ENCODE measurements around the gene ZNF362.
"Not testable (repeated sequence)": the region's sequence is repeated elsewhere in the genome, so short reads cannot be mapped to it uniquely, and the experiment has no call there.

The ZNF362 gene

DNA sequence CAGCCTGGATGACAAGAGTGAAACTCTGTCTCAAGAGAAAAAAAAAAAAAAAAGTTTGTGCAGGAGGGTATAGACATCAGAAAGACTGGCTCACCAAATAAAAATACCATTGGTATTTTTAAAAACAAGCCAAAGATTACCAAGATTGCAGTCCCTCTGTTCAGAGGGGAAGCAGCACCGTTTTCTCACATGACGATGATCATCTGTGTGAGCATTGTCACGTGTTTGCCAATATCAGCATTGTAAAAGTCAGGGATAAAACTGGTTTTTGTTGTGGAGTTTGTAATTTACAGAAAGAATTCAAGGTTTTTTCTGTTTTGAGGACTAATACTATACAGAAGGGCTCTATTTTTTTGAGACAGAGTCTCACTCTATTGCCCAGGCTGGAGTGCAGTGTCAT, 26.5 kb downstream of the ZNF362 start:
- DNase-seq (ENCODE audit: extremely low read depth in 1 of 2, low read depth in 1 of 2): no peak

DNA sequence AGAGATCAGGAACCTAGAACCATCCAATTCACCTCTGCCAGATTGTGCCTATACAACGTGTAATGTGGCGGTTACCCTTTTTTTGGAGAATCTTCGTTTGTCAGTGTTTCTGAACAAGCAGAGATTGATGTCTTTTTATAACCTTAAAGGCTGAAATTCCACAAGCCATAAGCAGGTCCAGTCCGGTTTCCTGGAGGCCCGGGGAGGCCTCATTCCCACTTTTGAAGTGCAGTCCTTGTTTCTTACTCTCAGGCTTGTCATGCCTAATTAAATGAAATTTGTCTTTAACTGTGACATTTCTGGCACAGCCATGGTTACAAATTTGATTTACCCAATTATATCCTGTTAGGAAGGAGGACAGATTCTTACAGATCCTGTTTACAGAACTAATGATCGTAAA, 27.8 kb downstream of the ZNF362 start:
- no peak for DNase-seq (ENCODE audit: extremely low read depth in 1 of 2, low read depth in 1 of 2)

DNA sequence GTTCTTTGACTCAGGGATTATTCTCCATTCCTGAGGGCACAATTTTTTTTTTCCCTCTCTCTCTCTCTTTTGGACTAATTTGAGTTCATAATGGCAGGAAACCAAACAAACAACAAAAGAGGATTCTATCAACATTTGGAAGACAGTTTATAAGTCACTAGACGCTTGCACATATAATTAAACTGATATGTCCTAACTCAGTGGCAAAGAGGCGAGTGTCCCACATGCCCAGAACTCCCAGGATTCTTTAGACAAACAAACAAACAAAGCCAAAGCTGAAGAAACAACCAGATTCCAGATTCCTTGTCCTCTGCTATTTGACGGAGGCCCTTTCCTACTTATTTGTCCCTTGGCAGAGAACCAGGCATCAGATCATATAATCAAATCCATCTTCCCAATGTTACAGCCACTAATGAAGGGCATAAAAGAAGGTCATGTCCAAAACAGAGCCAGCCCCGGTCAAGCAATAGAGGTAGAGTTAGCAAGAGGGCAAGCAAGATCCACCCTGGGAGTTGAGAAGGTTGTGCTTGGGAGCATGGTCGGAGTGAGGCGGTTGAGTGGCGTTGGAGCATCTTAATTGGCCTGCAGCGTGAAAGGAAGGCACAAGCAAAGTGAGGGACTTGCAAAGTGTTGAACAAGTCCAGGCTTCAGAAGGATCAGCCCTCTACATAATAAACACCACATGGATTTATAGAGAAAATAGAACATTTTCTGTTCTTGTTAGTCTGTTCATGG, 30.3 kb downstream of the ZNF362 start:
- no peak for DNase-seq (ENCODE audit: extremely low read depth in 1 of 2, low read depth in 1 of 2)

DNA sequence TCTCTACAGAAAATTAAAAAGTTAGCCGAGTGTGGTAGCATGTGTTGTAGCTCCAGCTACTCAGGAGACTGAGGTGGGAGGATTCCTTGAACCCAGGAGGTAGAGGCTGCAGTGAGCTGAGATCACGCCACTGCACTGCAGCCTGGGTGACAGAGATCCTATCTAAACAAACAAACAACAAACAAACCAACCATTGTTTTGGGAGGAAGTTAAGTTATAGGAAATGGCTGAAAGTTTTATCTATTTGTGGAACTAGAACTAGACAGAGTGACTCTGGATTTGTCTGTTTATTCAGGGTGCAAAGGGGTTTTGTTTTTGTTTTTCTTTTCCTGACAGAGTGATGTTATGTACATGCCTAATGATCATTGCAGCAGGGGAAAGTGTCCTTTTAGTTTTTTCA, 31.0 kb downstream of the ZNF362 start:
- DNase-seq (ENCODE audit: extremely low read depth in 1 of 2, low read depth in 1 of 2): no peak

DNA sequence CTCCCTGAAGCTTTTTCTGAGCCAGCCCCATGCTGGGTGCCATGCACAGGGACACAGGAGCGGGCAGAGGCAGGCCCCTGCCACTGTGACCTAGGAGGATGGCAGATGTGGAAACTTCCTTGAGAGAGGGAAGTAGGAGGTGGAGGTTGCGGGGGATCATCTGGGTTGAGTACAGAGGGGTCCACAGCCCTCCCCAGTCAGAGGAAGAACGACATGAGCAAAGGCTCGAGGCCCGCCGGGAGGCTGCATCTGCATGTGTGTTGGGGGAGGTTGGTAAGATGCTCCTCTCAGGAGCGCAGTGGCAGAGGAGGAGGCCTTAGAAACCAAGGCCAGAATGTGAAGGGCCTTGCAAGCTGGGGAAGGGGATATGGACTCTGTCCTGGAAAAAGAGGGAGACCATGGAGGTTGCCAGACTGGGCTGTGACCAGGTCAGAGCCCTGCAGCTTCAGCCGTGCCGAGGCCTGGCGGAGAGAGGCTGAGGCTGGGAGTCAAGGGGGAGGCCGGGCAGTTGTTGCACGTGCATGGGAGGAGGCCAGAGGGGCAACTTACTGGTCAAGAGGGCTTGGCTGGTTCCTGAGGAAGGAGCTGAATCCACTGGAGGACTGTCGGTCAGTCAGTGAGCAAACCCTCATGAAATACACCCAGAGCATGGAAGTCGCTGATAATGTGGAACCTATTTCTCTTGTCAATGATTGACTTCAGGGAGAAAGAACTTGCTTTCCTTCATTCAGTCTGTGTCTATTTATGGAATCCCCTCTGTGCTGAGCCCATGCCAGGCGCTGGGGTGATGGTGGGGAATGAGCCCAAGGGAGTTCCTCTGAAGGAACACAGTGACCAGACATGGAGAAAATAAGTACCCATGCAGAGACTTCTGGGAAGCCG, 32.9 kb downstream of the ZNF362 start:
- DNase-seq (ENCODE audit: extremely low read depth in 1 of 2, low read depth in 1 of 2): no peak

DNA sequence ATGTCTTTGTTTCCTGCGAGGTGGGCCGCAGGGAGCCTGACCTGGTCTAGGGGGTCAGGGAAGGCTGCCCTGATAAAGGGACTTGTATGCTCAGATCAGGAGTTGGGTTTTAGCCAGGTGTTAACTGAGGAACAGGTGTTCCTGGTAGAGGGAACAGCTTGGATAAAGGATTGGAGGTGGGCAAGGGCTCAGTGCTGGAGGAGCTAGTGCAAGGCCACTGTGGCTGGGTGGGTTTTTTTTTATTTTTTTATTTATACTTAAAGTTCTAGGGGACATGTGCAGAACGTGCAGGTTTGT, 33.5 kb downstream of the ZNF362 start:
- DNase-seq (ENCODE audit: extremely low read depth in 1 of 2, low read depth in 1 of 2): no peak

DNA sequence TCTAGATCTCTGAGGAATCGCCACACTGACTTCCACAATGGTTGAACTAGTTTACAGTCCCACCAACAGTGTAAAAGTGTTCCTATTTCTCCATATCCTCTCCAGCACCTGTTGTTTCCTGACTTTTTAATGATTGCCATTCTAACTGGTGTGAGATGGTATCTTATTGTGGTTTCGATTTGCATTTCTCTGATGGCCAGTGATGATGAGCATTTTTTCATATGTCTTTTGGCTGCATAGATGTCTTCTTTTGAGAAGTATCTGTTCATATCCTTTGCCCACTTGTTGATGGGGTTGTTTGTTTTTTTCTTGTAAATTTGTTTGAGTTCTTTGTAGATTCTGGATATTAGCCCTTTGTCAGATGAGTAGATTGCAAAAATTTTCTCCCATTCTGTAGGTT, 34.3 kb downstream of the ZNF362 start:
- not testable (repeated sequence) for DNase-seq (ENCODE audit: extremely low read depth in 1 of 2, low read depth in 1 of 2)

DNA sequence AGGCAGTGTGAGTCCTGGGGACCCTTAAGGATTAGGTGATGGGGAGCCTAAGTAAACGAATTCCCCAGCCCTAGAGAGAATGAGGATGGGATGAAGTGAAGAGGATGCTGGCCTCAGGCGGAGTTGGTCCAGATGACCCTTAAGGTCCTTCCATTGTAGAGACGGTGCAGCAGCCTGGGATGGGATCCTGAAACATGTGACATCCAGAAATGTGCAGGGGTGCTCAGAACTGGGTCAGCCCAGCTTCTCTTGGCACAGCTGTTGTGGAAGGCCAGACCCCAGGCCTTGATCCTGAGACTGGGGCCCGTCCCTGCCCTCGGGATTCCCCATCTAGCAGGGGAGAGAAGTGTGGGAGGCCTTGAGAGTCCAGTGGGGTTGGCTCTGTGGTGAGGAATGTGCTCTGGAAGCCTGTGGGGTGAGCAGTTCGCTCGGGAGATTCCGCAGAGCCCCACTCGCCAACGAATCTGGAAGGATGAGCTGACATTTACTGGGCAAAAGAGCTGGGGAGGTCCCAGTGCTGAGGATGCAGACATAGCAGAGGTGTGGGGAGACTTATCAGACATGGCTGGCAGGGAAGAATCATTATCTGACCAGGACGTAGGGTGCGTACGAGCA, 36.5 kb downstream of the ZNF362 start:
- DNase-seq (ENCODE audit: extremely low read depth in 1 of 2, low read depth in 1 of 2): no peak

DNA sequence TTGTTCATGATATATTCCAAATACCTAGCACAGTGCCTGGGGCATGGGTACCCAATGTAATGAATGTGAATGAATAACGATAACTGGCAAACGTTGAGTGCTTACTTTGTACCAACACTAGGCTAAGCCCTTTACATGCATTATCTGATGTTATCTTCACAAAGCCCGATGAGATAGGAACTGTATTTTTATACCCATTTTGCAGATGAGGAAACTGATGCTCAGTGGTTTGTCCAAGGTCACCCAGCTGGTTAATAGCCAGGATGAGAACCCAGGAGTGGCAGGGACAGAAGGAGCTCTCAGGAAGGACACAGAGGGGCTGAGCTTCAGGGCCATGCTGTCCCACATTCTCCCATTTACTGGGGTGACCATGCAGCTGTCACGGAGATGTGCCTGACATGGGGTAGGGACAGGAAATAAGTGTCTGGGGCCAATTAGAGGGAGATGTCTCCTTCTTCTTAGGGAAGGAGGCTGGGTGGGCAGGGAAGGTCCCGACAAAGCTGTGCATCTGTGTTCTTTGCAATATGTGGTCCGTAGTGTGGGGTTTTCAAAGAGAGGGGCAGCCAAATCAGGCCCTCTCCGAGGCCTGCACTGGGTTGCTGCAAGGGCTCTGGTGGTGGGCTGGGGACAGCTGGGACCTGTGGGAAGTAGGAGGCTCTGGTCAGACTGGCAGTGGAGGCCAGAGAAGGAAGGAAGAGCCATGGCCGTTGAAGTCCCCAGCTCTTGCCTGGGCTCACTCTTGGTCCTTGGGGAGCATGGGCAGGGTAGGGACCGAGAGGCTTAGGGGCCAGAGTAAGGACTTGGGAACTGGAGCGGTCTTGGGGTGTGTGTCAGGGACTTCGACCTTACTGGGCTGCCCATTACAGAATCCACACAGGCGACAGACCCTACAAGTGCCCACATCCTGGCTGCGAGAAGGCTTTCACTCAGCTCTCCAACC, 38.0 kb downstream of the ZNF362 start:
- DNase-seq (ENCODE audit: extremely low read depth in 1 of 2, low read depth in 1 of 2): no peak

DNA sequence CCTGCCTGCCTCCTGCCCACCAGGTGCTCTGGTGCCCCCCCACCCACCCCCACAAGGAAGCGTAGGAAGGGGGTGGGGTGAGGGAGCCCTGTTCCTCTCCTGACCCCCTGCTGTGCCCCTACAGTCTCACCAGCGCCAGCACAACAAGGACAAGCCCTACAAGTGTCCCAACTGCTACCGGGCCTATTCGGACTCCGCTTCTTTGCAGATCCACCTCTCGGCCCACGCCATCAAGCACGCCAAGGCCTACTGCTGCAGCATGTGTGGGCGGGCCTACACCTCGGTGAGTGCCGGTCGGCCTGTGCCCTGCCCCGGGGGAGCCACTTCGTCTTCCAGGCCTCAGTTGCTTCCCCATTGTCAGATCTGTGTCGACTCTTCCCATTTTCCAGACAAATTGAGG, 38.7 kb downstream of the ZNF362 start:
- no peak for DNase-seq (ENCODE audit: extremely low read depth in 1 of 2, low read depth in 1 of 2)

DNA sequence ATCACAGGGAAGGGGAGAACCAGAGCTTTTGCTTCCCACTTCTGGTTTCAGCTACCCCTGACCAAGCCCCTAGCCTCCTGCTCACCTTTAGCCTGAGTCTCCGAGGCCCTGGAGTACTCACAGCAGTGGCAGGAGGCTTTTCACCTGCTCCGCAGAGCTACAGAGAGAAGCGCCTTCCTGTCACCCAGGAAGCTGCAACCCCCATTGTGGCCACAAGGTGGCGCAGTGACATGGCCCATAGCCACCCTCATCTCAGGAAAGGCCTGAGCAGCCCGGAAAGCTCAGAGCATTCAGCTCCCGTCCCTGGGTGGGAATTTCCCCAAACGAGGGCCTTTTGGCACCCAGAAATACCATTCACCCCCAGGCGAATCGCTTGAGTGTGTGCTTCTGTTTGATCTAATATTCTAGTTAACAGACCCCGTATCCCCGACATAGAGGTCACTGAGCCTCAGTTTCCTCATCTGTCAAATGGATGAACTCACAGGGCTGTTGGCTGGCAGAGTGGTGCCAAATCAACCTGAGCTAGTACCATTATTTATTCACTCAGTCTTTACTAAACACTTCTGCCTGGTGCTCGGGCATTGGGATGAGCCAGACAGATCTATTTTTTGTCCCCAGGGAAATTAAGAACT, 39.3 kb downstream of the ZNF362 start:
- peak; percentile 73 to 79 for DNase-seq (ENCODE audit: extremely low read depth in 1 of 2, low read depth in 1 of 2)

DNA sequence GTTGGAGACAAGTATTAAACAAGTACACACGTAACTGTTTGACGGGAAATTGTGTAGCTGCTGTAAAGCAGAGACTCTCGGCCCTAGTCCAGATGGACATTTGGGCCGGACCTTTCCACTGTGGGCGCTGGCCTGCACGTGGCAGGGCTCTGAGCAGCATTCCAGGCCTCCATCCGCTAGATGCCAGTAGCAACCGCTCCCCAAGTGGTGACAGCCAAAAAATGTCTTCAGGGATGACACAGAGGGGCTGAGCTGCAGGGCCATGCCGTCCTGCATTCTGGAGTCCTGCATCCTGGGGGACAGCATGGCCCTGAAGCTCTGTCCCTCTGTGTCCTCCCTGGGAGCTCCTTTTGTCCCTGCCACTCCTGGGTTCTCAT, 39.8 kb downstream of the ZNF362 start:
- DNase-seq (ENCODE audit: extremely low read depth in 1 of 2, low read depth in 1 of 2): no peak

DNA sequence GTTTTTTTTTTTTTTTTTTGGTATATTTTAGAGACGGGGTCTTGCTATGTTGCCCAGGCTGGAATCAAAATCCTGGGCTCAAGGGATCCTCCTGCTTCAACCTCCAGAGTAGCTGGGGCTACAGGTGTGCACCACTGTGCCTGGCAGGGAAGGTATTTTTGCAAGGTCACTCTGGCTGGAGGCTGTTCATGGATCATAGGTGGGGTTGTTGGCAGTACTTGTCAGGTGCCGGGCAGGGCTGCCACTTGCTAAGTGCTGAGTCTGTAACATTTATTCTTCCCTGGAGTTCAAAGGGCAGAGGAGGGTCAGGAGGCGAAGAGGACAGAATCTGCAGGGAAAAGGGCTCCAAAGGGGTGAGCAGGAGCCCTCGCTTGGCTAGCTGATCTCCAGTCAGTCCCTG, 40.5 kb downstream of the ZNF362 start:
- DNase-seq (ENCODE audit: extremely low read depth in 1 of 2, low read depth in 1 of 2): no peak

DNA sequence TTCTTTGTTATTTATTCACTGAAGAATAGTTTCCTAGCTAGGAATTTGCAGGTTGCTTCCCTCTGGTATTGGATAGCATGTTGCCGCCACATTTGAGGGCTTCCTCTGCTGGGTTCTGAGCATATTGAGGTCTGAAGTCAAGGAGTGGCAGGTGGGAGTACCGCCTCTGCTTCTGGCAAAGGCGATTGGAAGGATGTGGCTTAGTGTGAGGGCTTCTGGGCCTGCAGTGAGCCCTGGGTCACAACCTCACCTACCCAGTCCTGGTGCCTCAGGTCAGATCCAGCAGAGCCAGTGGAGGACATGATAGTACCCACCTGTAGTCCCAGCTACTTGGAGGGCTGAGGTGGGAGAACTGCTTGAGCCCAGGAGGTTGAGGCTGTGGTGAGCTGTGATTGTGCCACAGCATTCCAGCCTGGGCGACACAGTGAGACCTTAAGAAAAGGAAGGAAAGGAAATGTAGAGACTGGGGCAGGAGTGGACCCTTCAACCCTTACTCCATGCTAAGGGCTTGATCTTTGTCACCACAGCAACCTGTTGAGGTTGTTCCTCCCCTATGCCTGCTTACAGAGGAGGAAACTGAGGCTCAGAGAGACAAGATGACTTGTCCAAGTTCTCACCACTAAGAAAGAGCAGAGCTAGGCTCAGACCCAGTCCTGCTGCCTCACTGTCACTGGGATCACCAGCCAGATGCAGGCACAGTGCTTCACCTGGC, 41.8 kb downstream of the ZNF362 start:
- DNase-seq (ENCODE audit: extremely low read depth in 1 of 2, low read depth in 1 of 2): no peak

DNA sequence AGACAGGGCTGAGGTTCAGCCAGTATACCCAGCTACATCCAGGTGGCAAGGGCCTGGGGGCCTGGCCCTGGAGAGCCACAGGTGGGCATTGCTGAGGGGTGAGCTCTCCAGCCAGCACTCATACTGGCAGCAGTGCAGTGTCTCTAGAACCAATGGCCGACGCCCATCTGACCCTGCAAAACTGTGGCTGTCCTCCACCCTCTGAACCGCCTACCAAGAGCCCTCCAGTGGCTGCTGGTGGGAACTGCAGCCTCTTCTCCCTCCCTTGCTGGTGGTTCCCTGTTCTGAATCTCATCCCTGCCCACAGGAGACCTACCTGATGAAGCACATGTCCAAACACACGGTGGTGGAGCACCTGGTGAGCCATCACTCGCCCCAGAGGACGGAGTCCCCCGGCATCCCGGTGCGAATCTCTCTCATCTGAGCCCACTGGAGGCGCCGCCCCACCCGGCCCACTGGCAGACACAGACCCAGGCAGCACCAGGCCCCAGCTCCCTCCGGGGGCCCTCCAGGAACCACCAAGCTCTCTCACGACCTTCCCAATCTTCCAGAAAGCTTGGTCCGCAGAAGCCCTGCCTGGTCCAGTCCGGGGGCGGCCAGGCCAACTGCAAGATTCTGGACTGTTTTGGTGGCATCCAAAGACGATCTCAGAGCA, 42.5 kb downstream of the ZNF362 start:
- DNase-seq (ENCODE audit: extremely low read depth in 1 of 2, low read depth in 1 of 2): peak in 1 of 2 donors; percentile 24

DNA sequence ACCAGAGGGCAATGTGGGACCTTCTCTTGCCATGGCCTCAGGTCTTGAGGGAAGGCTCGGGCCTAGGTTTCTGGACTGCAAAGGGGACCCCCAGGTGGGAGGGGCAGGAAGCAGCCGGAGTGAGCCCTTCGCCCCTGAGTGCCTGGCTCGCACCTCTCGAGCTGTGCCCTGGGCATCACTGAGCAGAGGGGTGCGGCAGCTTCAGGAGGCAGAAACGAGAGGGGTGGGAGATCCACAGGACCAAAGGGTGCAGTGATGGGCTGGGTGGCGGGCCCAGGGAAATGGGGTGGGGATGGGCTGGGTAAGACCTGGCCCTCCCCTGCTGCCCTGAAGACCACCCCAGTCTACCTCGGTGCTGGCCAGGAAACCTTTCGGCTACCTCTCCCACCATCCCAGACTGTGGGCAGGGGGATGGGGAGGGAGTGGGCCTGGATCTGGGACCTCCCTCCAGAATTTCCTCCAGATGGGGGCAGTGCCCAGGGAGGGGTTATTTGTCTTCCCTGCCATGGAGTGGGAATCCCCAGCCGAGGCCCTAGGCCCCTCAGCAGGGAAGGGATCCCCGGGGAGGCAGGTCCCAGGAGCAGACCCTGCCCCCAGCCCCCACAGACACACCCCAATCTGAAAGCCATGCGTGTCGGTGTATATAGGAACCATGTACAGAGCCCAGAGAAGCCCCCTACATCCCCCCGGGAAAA, 43.3 kb downstream of the ZNF362 start:
- no peak for DNase-seq (ENCODE audit: extremely low read depth in 1 of 2, low read depth in 1 of 2)

DNA sequence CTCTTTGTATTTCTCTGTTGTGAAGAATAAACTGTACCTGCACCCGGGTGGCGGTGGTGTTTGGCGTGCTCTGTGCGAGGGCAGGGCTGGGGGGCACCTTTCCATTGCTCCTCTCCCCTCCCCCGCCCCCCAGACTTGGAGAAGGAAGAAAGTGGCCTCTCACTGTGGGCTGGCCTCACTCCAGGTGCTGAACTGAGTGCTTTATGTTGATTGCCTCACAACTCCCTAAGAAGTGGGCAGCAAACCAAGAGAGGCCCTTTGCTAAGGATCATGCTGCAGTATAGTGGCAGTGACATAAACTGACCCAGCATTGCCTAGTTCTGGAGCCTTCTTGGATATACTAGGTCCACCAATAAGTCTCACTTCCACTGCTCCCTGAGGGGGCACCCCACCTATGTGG, 44.4 kb downstream of the ZNF362 start:
- no peak for DNase-seq (ENCODE audit: extremely low read depth in 1 of 2, low read depth in 1 of 2)

DNA sequence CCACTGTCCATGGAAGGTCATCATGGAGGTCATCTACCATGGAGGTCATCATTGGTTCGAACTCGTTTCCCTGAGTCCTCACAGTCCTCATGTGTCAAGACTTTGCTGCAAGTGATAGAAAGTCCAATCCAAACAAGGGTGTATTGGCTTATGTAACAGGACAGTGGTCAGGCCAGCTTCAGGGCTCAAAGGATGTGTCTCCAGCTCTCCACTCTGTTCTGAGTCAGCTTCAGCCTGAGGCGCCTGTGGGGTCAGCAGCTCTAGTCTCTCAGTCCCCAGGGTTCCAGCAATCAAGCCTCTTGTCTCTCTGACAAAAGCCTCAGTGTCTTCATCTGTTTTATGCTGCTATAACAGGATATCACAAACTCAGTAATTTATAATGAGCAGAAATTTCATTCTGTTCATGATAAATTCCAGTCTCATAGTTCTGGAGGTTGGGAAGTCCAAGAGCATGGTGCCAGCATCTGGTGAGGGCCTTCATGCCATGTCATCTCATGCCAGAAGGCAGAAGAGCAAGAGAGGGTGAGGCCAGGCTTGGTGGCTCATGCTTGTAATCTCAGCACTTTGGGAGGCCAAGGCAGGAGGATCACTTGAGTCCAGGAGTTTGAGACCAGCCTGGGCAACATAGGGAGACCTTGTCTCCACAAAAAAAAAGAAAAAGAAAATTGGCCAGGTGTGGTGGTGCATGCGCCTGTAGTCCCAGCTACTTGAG, 45.1 kb downstream of the ZNF362 start:
- DNase-seq (ENCODE audit: extremely low read depth in 1 of 2, low read depth in 1 of 2): no peak
